PC-3 (cell line): ENCODE measurements around the gene GPC5. TPM values are rescaled to one million over a fixed set of nuclear protein-coding genes. Genes with fewer than 3 reads are reported as not detected.

Source experiments
- ATAC-seq: fragments of 200-7000 bp; cut with Tn5 transposase; 2 replicates; pipeline ENCODE4 v1.9.1; 2020; ENCODE audit warnings: mild to moderate bottlenecking, moderate library complexity
- BruUV-seq: library from RNA; stranded (reverse); fragments of 400-500 nt; replicated peaks from 2 replicates; lab custom pipeline; 2021; lab: Mats Ljungman, UMichigan
- CTCF ChIA-PET: fragments of 300-600 bp; sonication (Branson Sonifier 250); formaldehyde crosslinking; loops from one replicate; lab custom pipeline; 2022; ENCODE audit warnings: antibody characterized with exemption; lab: Charles Lee
- POLR2A ChIA-PET: fragments of 300-600 bp; sonication (Branson Sonifier 250); formaldehyde crosslinking; loops from one replicate; lab custom pipeline; 2022; ENCODE audit warnings: antibody characterized with exemption; ENCODE audit not compliant: unreplicated experiment; lab: Charles Lee
- DNase-seq: peaks from one replicate; pipeline ENCODE4 v3.0.0-alpha.2; 2015
- H2AFZ ChIP-seq: fragments of 300-600 bp; sonication (generic); 2 replicates; pipeline ENCODE4 v1.6.0; 2016; ENCODE audit warnings: antibody characterized with exemption, low read length
- H3F3A ChIP-seq: fragments of 300-600 bp; sonication (generic); one replicate; pipeline ENCODE4 v1.6.0; 2017; ENCODE audit warnings: antibody characterized with exemption, low read length, control low read depth, mild to moderate bottlenecking; ENCODE audit not compliant: unreplicated experiment
- H3K27ac ChIP-seq: fragments of 300-600 bp; sonication (generic); 2 replicates; pipeline ENCODE4 v1.5.1; 2016; ENCODE audit warnings: mild to moderate bottlenecking, low read length
- H3K27me3 ChIP-seq: fragments of 300-600 bp; sonication (generic); 2 replicates; pipeline ENCODE4 v1.6.1; 2016; ENCODE audit warnings: low read length, mixed read lengths
- H3K36me3 ChIP-seq: fragments of 300-600 bp; sonication (generic); 2 replicates; pipeline ENCODE4 v1.6.1; 2016; ENCODE audit warnings: low read depth, mixed run types, low read length, mixed read lengths
- H3K4me1 ChIP-seq: fragments of 300-600 bp; sonication (generic); 2 replicates; pipeline ENCODE4 v1.5.1; 2016; ENCODE audit warnings: low read length; ENCODE audit not compliant: insufficient read depth
- H3K4me2 ChIP-seq: fragments of 300-600 bp; sonication (generic); 2 replicates; pipeline ENCODE4 v1.6.0; 2016; ENCODE audit warnings: low read length
- H3K4me3 ChIP-seq: fragments of 300-600 bp; sonication (generic); 2 replicates; pipeline ENCODE4 v1.5.1; 2016; ENCODE audit warnings: mild to moderate bottlenecking, low read length, mixed read lengths
- H3K79me2 ChIP-seq: fragments of 300-600 bp; sonication (generic); 2 replicates; pipeline ENCODE4 v1.6.1; 2017; ENCODE audit warnings: low read length, mixed read lengths
- H3K9ac ChIP-seq: fragments of 300-600 bp; sonication (generic); 2 replicates; pipeline ENCODE4 v1.6.0; 2016; ENCODE audit warnings: mild to moderate bottlenecking, low read length
- H3K9me2 ChIP-seq: fragments of 300-600 bp; sonication (generic); replicated peaks from 2 replicates; pipeline ENCODE4 v1.6.1; 2016; ENCODE audit warnings: mixed run types, low read length, mixed read lengths
- H3K9me3 ChIP-seq: fragments of 300-600 bp; sonication (generic); 2 replicates; pipeline ENCODE4 v1.6.1; 2016; ENCODE audit warnings: low read length, mixed read lengths
- H4K20me1 ChIP-seq: fragments of 300-600 bp; sonication (generic); 2 replicates; pipeline ENCODE4 v1.6.1; 2016; ENCODE audit warnings: low read length, mixed read lengths
- CTCF ChIP-seq: fragments of 300-600 bp; sonication (generic); conservative IDR thresholded peaks from 2 replicates; pipeline ENCODE4 v1.5.1; 2017; ENCODE audit warnings: antibody characterized with exemption, low read depth, mild to moderate bottlenecking, low read length
- EZH2 ChIP-seq: fragments of 300-600 bp; sonication (generic); IDR thresholded peaks from one replicate; pipeline ENCODE4 v1.6.1; 2017; ENCODE audit warnings: antibody characterized with exemption, mild to moderate bottlenecking, low read length; ENCODE audit not compliant: unreplicated experiment
- EZH2phosphoT487 ChIP-seq: fragments of 300-600 bp; sonication (generic); IDR thresholded peaks from 2 replicates; pipeline ENCODE4 v1.6.1; 2018; ENCODE audit warnings: mild to moderate bottlenecking, antibody characterized with exemption, low read length, borderline replicate concordance
- intact Hi-C: fragments of 100-400 bp; cut with micrococcal nuclease; formaldehyde crosslinking; loops from 2 replicates; pipeline ENCODE4 v1.9.0; 2023
- total RNA-seq: library from RNA; depleted of rRNA; stranded (reverse); fragments of >200 nt; gene quantifications from 2 replicates; pipeline ENCODE4 v1.2.3, GENCODE V29; 2014

Gene GPC5
- total RNA-seq, 1 experiment from 2014 or later: not detected

GRCh38 chr13:92575777-92576176, 1177.4 kb downstream of the GPC5 start:
- Histone ChIP-seq H3K4me1 (no peaks in the 10 kb centered on the region), H3K9ac (no peak overlapping the region), H3K4me3 (no peak overlapping the region), H3K27me3 (no peaks in the 10 kb centered on the region), H3K79me2 (no peaks in the 10 kb centered on the region), H4K20me1 (no peaks in the 10 kb centered on the region), H3K27ac (no peak overlapping the region), H3F3A (no peaks in the 10 kb centered on the region), H3K9me3 (no peaks in the 10 kb centered on the region), H3K4me2 (no peak overlapping the region), H3K36me3 (no peaks in the 10 kb centered on the region), H2AFZ (no peak overlapping the region), H3K9me2 (no peaks in the 10 kb centered on the region)
- no TSS peak for BruUV-seq
- ChIA-PET POLR2A (no interaction called here), CTCF (no interaction called here)
- ATAC-seq (no peak), DNase-seq (peak; percentile 25)
- intact Hi-C loops: no loop called here
- no peak for TF ChIP-seq EZH2
- no peak for TF ChIP-seq EZH2phosphoT487

GRCh38 chr13:92578358-92578757, 1179.9 kb downstream of the GPC5 start:
- intact Hi-C loops: no loop called here

GRCh38 chr13:92589955-92590354, 1191.5 kb downstream of the GPC5 start:
- ChIA-PET CTCF (no interaction called here), POLR2A (no interaction called here)
- Histone ChIP-seq H3K27me3 (no peaks in the 10 kb centered on the region), H3F3A (no peaks in the 10 kb centered on the region), H4K20me1 (no peaks in the 10 kb centered on the region), H3K9me2 (no peaks in the 10 kb centered on the region), H2AFZ (no peak overlapping the region), H3K27ac (no peak overlapping the region), H3K79me2 (no peaks in the 10 kb centered on the region), H3K4me3 (no peak overlapping the region), H3K9me3 (no peaks in the 10 kb centered on the region), H3K9ac (no peak overlapping the region), H3K4me1 (no peaks in the 10 kb centered on the region), H3K4me2 (no peak overlapping the region), H3K36me3 (no peaks in the 10 kb centered on the region)
- ATAC-seq (no peak), DNase-seq (no peak)
- intact Hi-C loops: no loop called here
- TF ChIP-seq EZH2 (no peak), CTCF (no peak), EZH2phosphoT487 (no peak)
- BruUV-seq: no TSS peak

More at GRCh38 chr13:92578358-92578757, 1179.9 kb downstream of the GPC5 start:
- TF ChIP-seq CTCF (no peak), EZH2 (no peak), EZH2phosphoT487 (no peak)
- Histone ChIP-seq H3K9me3 (no peaks in the 10 kb centered on the region), H3K79me2 (no peaks in the 10 kb centered on the region), H3K4me1 (no peaks in the 10 kb centered on the region), H3K9me2 (no peaks in the 10 kb centered on the region), H4K20me1 (no peaks in the 10 kb centered on the region), H3K27ac (no peak overlapping the region), H3K9ac (no peak overlapping the region), H3K4me2 (no peak overlapping the region), H3F3A (no peaks in the 10 kb centered on the region), H2AFZ (no peak overlapping the region), H3K36me3 (no peaks in the 10 kb centered on the region), H3K27me3 (no peaks in the 10 kb centered on the region), H3K4me3 (no peak overlapping the region)
- ATAC-seq: no peak
- no peak for DNase-seq
- BruUV-seq: no TSS peak
- ChIA-PET POLR2A (no interaction called here), CTCF (no interaction called here)
